MM.1S (cell line): Measurements from ENCODE around the gene NOL4L.

Experiments used
- CTCF ChIP-seq: fragments of 300-600 bp; sonication (generic); IDR thresholded peaks from 2 replicates; pipeline ENCODE4 v1.5.1; 2016; ENCODE audit warnings: antibody characterized with exemption, low read length, mixed read lengths
- EZH2phosphoT487 ChIP-seq: fragments of 300-600 bp; sonication (generic); IDR thresholded peaks from 2 replicates; pipeline ENCODE4 v1.6.1; 2018; ENCODE audit warnings: antibody characterized with exemption, low read length

GRCh38 chr20:32628960-32629530 is 43.9 kb upstream of the NOL4L start:
- no peak for TF ChIP-seq CTCF
- no peak for TF ChIP-seq EZH2phosphoT487
